GM23338 (cell line): ENCODE measurements around the gene PNP. TPM values are rescaled to one million over a fixed set of nuclear protein-coding genes. Genes with fewer than 3 reads are reported as not detected.

ENCODE experiments used
- ATAC-seq: fragments of 200-7000 bp; cut with Tn5 transposase; 3 replicates; pipeline ENCODE4 v1.9.1; 2020
- DNase-seq: peaks from one replicate; pipeline ENCODE4 v3.0.0-alpha.2; 2015; ENCODE audit warnings: low spot score
- H2AFZ ChIP-seq: fragments of 200-600 bp; sonication (generic); 2 replicates; pipeline ENCODE4 v1.8.0; 2016; ENCODE audit warnings: antibody characterized with exemption, mild to moderate bottlenecking, moderate library complexity
- H3F3A ChIP-seq: fragments of 200-600 bp; sonication (generic); replicated peaks from 2 replicates; pipeline ENCODE4 v1.8.0; 2017; ENCODE audit warnings: antibody characterized with exemption, mixed run types, low read depth
- H3K27ac ChIP-seq: fragments of 200-600 bp; sonication (generic); 2 replicates; pipeline ENCODE4 v1.6.1; 2016; ENCODE audit warnings: low read depth
- H3K27me3 ChIP-seq: fragments of 200-600 bp; sonication (generic); 2 replicates; pipeline ENCODE4 v1.8.0; 2016; ENCODE audit warnings: mild to moderate bottlenecking, mixed run types, moderate library complexity; ENCODE audit not compliant: insufficient read depth
- H3K36me3 ChIP-seq: fragments of 200-600 bp; sonication (generic); 2 replicates; pipeline ENCODE4 v1.8.0; 2016; ENCODE audit warnings: mild to moderate bottlenecking; ENCODE audit not compliant: insufficient read depth
- H3K4me1 ChIP-seq: fragments of 200-600 bp; sonication (generic); 2 replicates; pipeline ENCODE4 v1.8.0; 2016; ENCODE audit warnings: mild to moderate bottlenecking, moderate library complexity; ENCODE audit not compliant: insufficient read depth
- H3K4me2 ChIP-seq: fragments of 200-600 bp; sonication (generic); 2 replicates; pipeline ENCODE4 v1.7.1; 2017; ENCODE audit warnings: mixed run types
- H3K4me3 ChIP-seq: fragments of 200-600 bp; sonication (generic); 2 replicates; pipeline ENCODE4 v1.6.1; 2016; ENCODE audit warnings: mixed run types
- H3K79me2 ChIP-seq: fragments of 200-600 bp; sonication (generic); replicated peaks from 2 replicates; pipeline ENCODE4 v1.8.0; 2017; ENCODE audit warnings: mild to moderate bottlenecking; ENCODE audit not compliant: insufficient read depth
- H3K9me2 ChIP-seq: fragments of 200-600 bp; sonication (generic); 2 replicates; pipeline ENCODE4 v1.8.0; 2017; ENCODE audit not compliant: insufficient read depth
- H4K20me1 ChIP-seq: fragments of 200-600 bp; sonication (generic); replicated peaks from 2 replicates; pipeline ENCODE4 v1.8.0; 2017; ENCODE audit warnings: mild to moderate bottlenecking; ENCODE audit not compliant: insufficient read depth
- H3K27ac Mint-ChIP-seq: 2 replicates; pipeline ENCODE4 v1.8.0; 2020; ENCODE audit warnings: inconsistent platforms, mild to moderate bottlenecking, moderate library complexity, mixed read lengths
- H3K27me3 Mint-ChIP-seq: 3 replicates; pipeline ENCODE4 v1.8.0; 2022; ENCODE audit warnings: low read depth, mild to moderate bottlenecking, moderate library complexity, mixed read lengths, inconsistent platforms; ENCODE audit not compliant: insufficient read depth, poor library complexity
- H3K36me3 Mint-ChIP-seq: 3 replicates; pipeline ENCODE4 v1.8.0; 2021; ENCODE audit warnings: low read depth, mild to moderate bottlenecking, inconsistent platforms, moderate library complexity, mixed read lengths
- H3K4me1 Mint-ChIP-seq: 3 replicates; pipeline ENCODE4 v1.8.0; 2020; ENCODE audit warnings: mild to moderate bottlenecking, inconsistent platforms, mixed read lengths
- H3K4me3 Mint-ChIP-seq: 3 replicates; pipeline ENCODE4 v1.8.0; 2021; ENCODE audit warnings: moderate library complexity, mild to moderate bottlenecking, inconsistent platforms, mixed read lengths
- H3K9me3 Mint-ChIP-seq: 3 replicates; pipeline ENCODE4 v1.8.0; 2020; ENCODE audit warnings: moderate library complexity, mild to moderate bottlenecking, inconsistent platforms, mixed read lengths
- CREB1 ChIP-seq: fragments of 250-450 bp; sonication (Bioruptor Pico); IDR thresholded peaks from 2 replicates; pipeline ENCODE4 v1.5.0; 2020; ENCODE audit warnings: low read depth, mild to moderate bottlenecking, moderate library complexity
- EZH2 ChIP-seq: fragments of 200-600 bp; sonication (generic); IDR thresholded peaks from one replicate; pipeline ENCODE4 v1.8.0; 2017; ENCODE audit warnings: antibody characterized with exemption, mild to moderate bottlenecking, low read depth; ENCODE audit not compliant: unreplicated experiment
- EZH2phosphoT487 ChIP-seq: fragments of 200-600 bp; sonication (generic); IDR thresholded peaks from one replicate; pipeline ENCODE4 v1.8.1; 2018; ENCODE audit warnings: antibody characterized with exemption; ENCODE audit not compliant: unreplicated experiment
- JUNB ChIP-seq: IDR thresholded peaks from one replicate; pipeline ENCODE4 v1.6.1; 2016; ENCODE audit warnings: antibody characterized with exemption; ENCODE audit not compliant: unreplicated experiment
- NANOG ChIP-seq: IDR thresholded peaks from 2 replicates; pipeline ENCODE4 v1.6.1; 2016; ENCODE audit warnings: antibody characterized with exemption, borderline replicate concordance
- POLR2AphosphoS5 ChIP-seq: IDR thresholded peaks from 2 replicates; pipeline ENCODE4 v1.6.1; 2016; ENCODE audit warnings: antibody characterized with exemption, low read depth
- STAT1 ChIP-seq: IDR thresholded peaks from one replicate; pipeline ENCODE4 v1.6.1; 2016; ENCODE audit warnings: antibody characterized with exemption; ENCODE audit not compliant: unreplicated experiment
- ZNF114 ChIP-seq: fragments of 250-450 bp; sonication (Bioruptor Pico); IDR thresholded peaks from 2 replicates; pipeline ENCODE4 v1.5.0; 2020; ENCODE audit warnings: mild to moderate bottlenecking, moderate library complexity
- ZNF331 ChIP-seq: fragments of 250-450 bp; sonication (Bioruptor Pico); IDR thresholded peaks from 2 replicates; pipeline ENCODE4 v1.5.0; 2020; ENCODE audit warnings: low read depth, mild to moderate bottlenecking, moderate library complexity
- polyA plus RNA-seq: library from polyadenylated mRNA; unstranded; fragments of >200 nt; fragmentation: Nextera tagmentation; extraction: Ambion mirVana; gene quantifications from 2 replicates; pipeline ENCODE4 v1.2.1, GENCODE V29; 2016
- total RNA-seq: library from RNA; depleted of rRNA; stranded (reverse); fragments of >200 nt; shearing (Covaris generic); gene quantifications from 2 replicates; pipeline ENCODE4 v1.2.3, GENCODE V29; 2014
- TF ChIP-seq, protein P1 (sequence below): IDR thresholded peaks from one replicate; pipeline ENCODE4 v1.6.1; 2018; ENCODE audit warnings: antibody characterized with exemption; ENCODE audit not compliant: unreplicated experiment
- TF ChIP-seq, protein P2 (sequence below), 2 experiments: fragments of 200-600 bp in 1 of 2; sonication (generic) in 1 of 2; conservative IDR thresholded peaks; 2 replicates each; pipeline versions ENCODE4 v1.5.1 to v1.6.1; 2016 to 2017; ENCODE audit warnings: antibody characterized with exemption in 2 of 2, low read depth in 2 of 2, mild to moderate bottlenecking in 2 of 2, moderate library complexity in 1 of 2
- TF ChIP-seq, protein P3 (sequence below): fragments of 250-450 bp; sonication (Bioruptor Pico); IDR thresholded peaks from 2 replicates; pipeline ENCODE4 v1.5.0; 2020; ENCODE audit warnings: mild to moderate bottlenecking, moderate library complexity
- TF ChIP-seq, protein P4 (sequence below): IDR thresholded peaks from 2 replicates; pipeline ENCODE4 v1.6.1; 2016; ENCODE audit warnings: antibody characterized with exemption

Gene PNP
- total and polyA plus RNA-seq, 2 experiments from 2014 or later, result 60.7 to 102 TPM

DNA sequence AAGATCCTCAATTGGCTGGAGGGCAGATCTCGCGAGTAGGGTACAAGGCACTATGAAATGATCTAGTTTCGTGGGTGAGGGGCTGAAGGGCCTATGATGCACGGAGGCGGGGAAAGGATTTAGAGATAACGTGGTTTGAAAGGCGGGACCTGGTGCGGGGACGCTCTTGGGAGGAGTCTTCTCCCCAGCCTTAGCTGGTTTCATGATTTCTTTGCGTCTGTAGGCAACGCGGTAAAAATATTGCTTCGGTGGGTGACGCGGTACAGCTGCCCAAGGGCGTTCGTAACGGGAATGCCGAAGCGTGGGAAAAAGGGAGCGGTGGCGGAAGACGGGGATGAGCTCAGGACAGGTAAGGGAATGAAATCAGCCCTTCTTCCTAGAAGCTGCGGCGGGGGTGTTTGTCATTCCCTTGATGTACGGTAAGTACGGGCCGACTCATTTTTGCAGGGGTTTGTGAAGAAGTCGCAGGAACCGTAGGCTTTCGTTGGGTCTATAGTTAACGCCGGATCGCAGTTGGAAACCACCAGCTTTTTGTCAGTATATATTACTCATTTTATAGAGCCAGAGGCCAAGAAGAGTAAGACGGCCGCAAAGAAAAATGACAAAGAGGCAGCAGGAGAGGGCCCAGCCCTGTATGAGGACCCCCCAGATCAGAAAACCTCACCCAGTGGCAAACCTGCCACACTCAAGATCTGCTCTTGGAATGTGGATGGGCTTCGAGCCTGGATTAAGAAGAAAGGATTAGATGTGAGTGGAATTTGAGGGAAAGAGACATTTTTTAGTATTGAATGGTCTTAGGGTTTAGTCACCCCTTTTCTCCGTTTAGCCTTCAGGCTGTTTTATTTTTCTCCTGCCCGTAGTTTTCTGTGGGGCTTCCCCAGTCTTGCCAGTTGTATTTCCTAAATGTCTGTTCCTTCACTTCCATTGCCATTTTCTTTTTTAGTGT, 13.6 kb upstream of the PNP start:
- peak; percentile 41 for ATAC-seq
- DNase-seq, result peak; percentile 82
- Mint-ChIP-seq H3K9me3 (peaks cover 4% of the 10 kb centered on the region; the same call in 2 of the 3 replicates), H3K27me3 (peaks cover 7% of the 10 kb centered on the region), H3K36me3 (peaks cover 23% of the 10 kb centered on the region), H3K4me3 (no peak overlapping the region), H3K27ac (no peak overlapping the region), H3K4me1 (peaks cover 16% of the 10 kb centered on the region)
- Histone ChIP-seq H3K27me3 (no peaks in the 10 kb centered on the region), H3K4me2 (peak overlapping the region; percentile 98), H3K9me2 (no peaks in the 10 kb centered on the region), H3K79me2 (peaks cover 46% of the 10 kb centered on the region), H3K4me1 (peaks cover 29% of the 10 kb centered on the region), H3K36me3 (peaks cover 26% of the 10 kb centered on the region), H3F3A (peaks cover 27% of the 10 kb centered on the region; the same call in 1 of the 2 replicates), H3K27ac (peak overlapping the region; percentile 92), H2AFZ (no peak overlapping the region), H3K4me3 (peak overlapping the region; percentile 65), H4K20me1 (peaks cover 10% of the 10 kb centered on the region)
- TF ChIP-seq EZH2 (no peak), POLR2AphosphoS5 (no peak), ZNF114 (CRISPR knock-in tag) (no peak), STAT1 (no peak), EZH2phosphoT487 (no peak), NANOG (no peak), ZNF331 (CRISPR knock-in tag) (no peak), JUNB (no peak), CREB1 (CRISPR knock-in tag) (no peak)
- TF ChIP-seq, protein P1, sequence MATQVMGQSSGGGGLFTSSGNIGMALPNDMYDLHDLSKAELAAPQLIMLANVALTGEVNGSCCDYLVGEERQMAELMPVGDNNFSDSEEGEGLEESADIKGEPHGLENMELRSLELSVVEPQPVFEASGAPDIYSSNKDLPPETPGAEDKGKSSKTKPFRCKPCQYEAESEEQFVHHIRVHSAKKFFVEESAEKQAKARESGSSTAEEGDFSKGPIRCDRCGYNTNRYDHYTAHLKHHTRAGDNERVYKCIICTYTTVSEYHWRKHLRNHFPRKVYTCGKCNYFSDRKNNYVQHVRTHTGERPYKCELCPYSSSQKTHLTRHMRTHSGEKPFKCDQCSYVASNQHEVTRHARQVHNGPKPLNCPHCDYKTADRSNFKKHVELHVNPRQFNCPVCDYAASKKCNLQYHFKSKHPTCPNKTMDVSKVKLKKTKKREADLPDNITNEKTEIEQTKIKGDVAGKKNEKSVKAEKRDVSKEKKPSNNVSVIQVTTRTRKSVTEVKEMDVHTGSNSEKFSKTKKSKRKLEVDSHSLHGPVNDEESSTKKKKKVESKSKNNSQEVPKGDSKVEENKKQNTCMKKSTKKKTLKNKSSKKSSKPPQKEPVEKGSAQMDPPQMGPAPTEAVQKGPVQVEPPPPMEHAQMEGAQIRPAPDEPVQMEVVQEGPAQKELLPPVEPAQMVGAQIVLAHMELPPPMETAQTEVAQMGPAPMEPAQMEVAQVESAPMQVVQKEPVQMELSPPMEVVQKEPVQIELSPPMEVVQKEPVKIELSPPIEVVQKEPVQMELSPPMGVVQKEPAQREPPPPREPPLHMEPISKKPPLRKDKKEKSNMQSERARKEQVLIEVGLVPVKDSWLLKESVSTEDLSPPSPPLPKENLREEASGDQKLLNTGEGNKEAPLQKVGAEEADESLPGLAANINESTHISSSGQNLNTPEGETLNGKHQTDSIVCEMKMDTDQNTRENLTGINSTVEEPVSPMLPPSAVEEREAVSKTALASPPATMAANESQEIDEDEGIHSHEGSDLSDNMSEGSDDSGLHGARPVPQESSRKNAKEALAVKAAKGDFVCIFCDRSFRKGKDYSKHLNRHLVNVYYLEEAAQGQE, result no peak
- TF ChIP-seq, protein P2, sequence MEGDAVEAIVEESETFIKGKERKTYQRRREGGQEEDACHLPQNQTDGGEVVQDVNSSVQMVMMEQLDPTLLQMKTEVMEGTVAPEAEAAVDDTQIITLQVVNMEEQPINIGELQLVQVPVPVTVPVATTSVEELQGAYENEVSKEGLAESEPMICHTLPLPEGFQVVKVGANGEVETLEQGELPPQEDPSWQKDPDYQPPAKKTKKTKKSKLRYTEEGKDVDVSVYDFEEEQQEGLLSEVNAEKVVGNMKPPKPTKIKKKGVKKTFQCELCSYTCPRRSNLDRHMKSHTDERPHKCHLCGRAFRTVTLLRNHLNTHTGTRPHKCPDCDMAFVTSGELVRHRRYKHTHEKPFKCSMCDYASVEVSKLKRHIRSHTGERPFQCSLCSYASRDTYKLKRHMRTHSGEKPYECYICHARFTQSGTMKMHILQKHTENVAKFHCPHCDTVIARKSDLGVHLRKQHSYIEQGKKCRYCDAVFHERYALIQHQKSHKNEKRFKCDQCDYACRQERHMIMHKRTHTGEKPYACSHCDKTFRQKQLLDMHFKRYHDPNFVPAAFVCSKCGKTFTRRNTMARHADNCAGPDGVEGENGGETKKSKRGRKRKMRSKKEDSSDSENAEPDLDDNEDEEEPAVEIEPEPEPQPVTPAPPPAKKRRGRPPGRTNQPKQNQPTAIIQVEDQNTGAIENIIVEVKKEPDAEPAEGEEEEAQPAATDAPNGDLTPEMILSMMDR (conservative IDR thresholded peaks at IDR 0.05; ENCODE audit: low read depth in 2 of 2), result no peak
- TF ChIP-seq, protein P3, sequence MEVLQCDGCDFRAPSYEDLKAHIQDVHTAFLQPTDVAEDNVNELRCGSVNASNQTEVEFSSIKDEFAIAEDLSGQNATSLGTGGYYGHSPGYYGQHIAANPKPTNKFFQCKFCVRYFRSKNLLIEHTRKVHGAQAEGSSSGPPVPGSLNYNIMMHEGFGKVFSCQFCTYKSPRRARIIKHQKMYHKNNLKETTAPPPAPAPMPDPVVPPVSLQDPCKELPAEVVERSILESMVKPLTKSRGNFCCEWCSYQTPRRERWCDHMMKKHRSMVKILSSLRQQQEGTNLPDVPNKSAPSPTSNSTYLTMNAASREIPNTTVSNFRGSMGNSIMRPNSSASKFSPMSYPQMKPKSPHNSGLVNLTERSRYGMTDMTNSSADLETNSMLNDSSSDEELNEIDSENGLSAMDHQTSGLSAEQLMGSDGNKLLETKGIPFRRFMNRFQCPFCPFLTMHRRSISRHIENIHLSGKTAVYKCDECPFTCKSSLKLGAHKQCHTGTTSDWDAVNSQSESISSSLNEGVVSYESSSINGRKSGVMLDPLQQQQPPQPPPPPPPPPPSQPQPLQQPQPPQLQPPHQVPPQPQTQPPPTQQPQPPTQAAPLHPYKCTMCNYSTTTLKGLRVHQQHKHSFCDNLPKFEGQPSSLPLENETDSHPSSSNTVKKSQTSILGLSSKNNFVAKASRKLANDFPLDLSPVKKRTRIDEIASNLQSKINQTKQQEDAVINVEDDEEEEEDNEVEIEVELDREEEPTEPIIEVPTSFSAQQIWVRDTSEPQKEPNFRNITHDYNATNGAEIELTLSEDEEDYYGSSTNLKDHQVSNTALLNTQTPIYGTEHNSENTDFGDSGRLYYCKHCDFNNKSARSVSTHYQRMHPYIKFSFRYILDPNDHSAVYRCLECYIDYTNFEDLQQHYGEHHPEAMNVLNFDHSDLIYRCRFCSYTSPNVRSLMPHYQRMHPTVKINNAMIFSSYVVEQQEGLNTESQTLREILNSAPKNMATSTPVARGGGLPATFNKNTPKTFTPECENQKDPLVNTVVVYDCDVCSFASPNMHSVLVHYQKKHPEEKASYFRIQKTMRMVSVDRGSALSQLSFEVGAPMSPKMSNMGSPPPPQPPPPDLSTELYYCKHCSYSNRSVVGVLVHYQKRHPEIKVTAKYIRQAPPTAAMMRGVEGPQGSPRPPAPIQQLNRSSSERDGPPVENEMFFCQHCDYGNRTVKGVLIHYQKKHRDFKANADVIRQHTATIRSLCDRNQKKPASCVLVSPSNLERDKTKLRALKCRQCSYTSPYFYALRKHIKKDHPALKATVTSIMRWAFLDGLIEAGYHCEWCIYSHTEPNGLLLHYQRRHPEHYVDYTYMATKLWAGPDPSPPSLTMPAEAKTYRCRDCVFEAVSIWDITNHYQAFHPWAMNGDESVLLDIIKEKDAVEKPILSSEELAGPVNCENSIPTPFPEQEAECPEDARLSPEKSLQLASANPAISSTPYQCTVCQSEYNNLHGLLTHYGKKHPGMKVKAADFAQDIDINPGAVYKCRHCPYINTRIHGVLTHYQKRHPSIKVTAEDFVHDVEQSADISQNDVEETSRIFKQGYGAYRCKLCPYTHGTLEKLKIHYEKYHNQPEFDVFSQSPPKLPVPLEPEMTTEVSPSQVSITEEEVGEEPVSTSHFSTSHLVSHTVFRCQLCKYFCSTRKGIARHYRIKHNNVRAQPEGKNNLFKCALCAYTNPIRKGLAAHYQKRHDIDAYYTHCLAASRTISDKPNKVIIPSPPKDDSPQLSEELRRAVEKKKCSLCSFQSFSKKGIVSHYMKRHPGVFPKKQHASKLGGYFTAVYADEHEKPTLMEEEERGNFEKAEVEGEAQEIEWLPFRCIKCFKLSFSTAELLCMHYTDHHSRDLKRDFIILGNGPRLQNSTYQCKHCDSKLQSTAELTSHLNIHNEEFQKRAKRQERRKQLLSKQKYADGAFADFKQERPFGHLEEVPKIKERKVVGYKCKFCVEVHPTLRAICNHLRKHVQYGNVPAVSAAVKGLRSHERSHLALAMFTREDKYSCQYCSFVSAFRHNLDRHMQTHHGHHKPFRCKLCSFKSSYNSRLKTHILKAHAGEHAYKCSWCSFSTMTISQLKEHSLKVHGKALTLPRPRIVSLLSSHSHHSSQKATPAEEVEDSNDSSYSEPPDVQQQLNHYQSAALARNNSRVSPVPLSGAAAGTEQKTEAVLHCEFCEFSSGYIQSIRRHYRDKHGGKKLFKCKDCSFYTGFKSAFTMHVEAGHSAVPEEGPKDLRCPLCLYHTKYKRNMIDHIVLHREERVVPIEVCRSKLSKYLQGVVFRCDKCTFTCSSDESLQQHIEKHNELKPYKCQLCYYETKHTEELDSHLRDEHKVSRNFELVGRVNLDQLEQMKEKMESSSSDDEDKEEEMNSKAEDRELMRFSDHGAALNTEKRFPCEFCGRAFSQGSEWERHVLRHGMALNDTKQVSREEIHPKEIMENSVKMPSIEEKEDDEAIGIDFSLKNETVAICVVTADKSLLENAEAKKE (CRISPR knock-in tag), result no peak
- TF ChIP-seq, protein P4, sequence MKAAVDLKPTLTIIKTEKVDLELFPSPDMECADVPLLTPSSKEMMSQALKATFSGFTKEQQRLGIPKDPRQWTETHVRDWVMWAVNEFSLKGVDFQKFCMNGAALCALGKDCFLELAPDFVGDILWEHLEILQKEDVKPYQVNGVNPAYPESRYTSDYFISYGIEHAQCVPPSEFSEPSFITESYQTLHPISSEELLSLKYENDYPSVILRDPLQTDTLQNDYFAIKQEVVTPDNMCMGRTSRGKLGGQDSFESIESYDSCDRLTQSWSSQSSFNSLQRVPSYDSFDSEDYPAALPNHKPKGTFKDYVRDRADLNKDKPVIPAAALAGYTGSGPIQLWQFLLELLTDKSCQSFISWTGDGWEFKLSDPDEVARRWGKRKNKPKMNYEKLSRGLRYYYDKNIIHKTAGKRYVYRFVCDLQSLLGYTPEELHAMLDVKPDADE, result no peak
